Fibroblast of gingiva (primary cell): ENCODE data around the gene RASIP1.

Experiments used
- DNase-seq: peaks from one replicate; pipeline ENCODE4 v3.0.0-alpha.2; 2011; ENCODE audit warnings: low read depth

The RASIP1 gene

GRCh38 chr19:48674216-48674809, 66.1 kb downstream of the RASIP1 start:
- no peak for DNase-seq

- no peak for DNase-seq
Measured at GRCh38 chr19:48673436-48674100, 66.8 kb downstream of the RASIP1 start.

- DNase-seq = no peak
Measured at GRCh38 chr19:48672994-48673393, 67.4 kb downstream of the RASIP1 start, which contains the start of gene NTN5. Gene NTN5, minus strand, starts transcription at chr19:48673017. Its CDS starts 2,031 bp downstream, at chr19:48670986.

GRCh38 chr19:48671446-48671995, 68.9 kb downstream of the RASIP1 start:
- DNase-seq = no peak

GRCh38 chr19:48670699-48671445, 69.5 kb downstream of the RASIP1 start:
- DNase-seq = no peak
